Measurements from ENCODE around the gene CREG2. TPM values are rescaled to one million over a fixed set of nuclear protein-coding genes. Genes with fewer than 3 reads are reported as not detected.

The CREG2 gene
- total RNA-seq, 3 donors from 2014 or later = under 0.01 TPM; not detected in 2

GRCh38 chr2:101360232-101360631 lies 27.1 kb downstream of the CREG2 start:
- Histone ChIP-seq H3K36me3 (no peaks in the 10 kb centered on the region), H3K27me3 (no peaks in the 10 kb centered on the region), H3K4me1 (no peaks in the 10 kb centered on the region), H3K4me3 (no peak overlapping the region), H3K27ac (no peak overlapping the region), H3K9me3 (no peaks in the 10 kb centered on the region)
- no peak for DNase-seq (ENCODE audit: low spot score in 2 of 2)
- intact Hi-C loops (cut with DNase I; ENCODE audit: low total_unique reads) = no loop called here
- no peak for TF ChIP-seq POLR2A (IDR thresholded peaks at IDR 0.05)
- no peak for TF ChIP-seq POLR2AphosphoS5 (IDR thresholded peaks at IDR 0.05)
- TF ChIP-seq, protein P1, sequence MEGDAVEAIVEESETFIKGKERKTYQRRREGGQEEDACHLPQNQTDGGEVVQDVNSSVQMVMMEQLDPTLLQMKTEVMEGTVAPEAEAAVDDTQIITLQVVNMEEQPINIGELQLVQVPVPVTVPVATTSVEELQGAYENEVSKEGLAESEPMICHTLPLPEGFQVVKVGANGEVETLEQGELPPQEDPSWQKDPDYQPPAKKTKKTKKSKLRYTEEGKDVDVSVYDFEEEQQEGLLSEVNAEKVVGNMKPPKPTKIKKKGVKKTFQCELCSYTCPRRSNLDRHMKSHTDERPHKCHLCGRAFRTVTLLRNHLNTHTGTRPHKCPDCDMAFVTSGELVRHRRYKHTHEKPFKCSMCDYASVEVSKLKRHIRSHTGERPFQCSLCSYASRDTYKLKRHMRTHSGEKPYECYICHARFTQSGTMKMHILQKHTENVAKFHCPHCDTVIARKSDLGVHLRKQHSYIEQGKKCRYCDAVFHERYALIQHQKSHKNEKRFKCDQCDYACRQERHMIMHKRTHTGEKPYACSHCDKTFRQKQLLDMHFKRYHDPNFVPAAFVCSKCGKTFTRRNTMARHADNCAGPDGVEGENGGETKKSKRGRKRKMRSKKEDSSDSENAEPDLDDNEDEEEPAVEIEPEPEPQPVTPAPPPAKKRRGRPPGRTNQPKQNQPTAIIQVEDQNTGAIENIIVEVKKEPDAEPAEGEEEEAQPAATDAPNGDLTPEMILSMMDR (IDR thresholded peaks at IDR 0.05) = no peak

DNA sequence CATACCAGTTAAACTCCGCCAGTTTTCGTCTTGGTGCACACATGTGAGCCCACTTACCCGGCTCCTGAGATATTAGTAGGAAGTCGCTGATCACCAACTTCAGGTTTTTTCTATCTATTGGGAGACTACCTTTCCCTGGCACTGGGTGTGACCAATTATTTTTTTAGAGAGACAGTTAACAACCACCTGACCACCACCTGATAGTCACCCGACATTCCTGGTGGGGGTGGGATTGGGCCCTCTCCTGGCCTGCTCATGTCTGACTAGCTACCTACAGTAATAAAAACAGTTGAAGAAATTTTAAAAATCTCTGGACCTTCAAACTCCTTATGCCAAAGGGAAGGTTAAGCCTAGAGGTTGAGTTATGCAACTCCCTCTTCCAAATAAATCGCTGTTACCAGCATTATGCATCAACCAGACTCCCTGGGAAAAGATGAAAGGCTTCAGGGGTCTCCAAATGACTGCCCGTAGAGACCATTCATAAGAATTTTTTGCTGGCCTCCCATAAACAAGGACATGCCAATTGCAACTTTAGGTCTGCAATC lies 27.8 kb downstream of the CREG2 start:
- H3K27ac ChIP-seq = no peak overlapping the region
- intact Hi-C loops (cut with DNase I; ENCODE audit: low total_unique reads) = no loop called here
- H3K9me3 ChIP-seq = no peaks in the 10 kb centered on the region
- no peak for DNase-seq (ENCODE audit: low spot score in 2 of 2)
- H3K4me1 ChIP-seq = no peaks in the 10 kb centered on the region
- no peaks in the 10 kb centered on the region for H3K36me3 ChIP-seq
- no peaks in the 10 kb centered on the region for H3K27me3 ChIP-seq
- H3K4me3 ChIP-seq = no peak overlapping the region
- TF ChIP-seq, protein P1 (IDR thresholded peaks at IDR 0.05) = no peak
- no peak for TF ChIP-seq POLR2AphosphoS5 (IDR thresholded peaks at IDR 0.05)
- TF ChIP-seq POLR2A (IDR thresholded peaks at IDR 0.05) = no peak

GRCh38 chr2:101357376-101357775 lies 29.9 kb downstream of the CREG2 start:
- Histone ChIP-seq H3K4me1 (no peaks in the 10 kb centered on the region), H3K4me3 (no peak overlapping the region), H3K27me3 (no peaks in the 10 kb centered on the region), H3K9me3 (no peaks in the 10 kb centered on the region), H3K27ac (no peak overlapping the region), H3K36me3 (no peaks in the 10 kb centered on the region)
- TF ChIP-seq POLR2AphosphoS5 (IDR thresholded peaks at IDR 0.05) = no peak
- DNase-seq (ENCODE audit: low spot score in 2 of 2) = no peak
- intact Hi-C loops (cut with DNase I; ENCODE audit: low total_unique reads) = no loop called here

GRCh38 chr2:101356521-101356920 lies 30.8 kb downstream of the CREG2 start:
- no peaks in the 10 kb centered on the region for H3K27me3 ChIP-seq
- TF ChIP-seq POLR2AphosphoS5 (IDR thresholded peaks at IDR 0.05) (no peak), POLR2A (IDR thresholded peaks at IDR 0.05) (no peak)
- TF ChIP-seq, protein P1 (IDR thresholded peaks at IDR 0.05) = no peak

DNA sequence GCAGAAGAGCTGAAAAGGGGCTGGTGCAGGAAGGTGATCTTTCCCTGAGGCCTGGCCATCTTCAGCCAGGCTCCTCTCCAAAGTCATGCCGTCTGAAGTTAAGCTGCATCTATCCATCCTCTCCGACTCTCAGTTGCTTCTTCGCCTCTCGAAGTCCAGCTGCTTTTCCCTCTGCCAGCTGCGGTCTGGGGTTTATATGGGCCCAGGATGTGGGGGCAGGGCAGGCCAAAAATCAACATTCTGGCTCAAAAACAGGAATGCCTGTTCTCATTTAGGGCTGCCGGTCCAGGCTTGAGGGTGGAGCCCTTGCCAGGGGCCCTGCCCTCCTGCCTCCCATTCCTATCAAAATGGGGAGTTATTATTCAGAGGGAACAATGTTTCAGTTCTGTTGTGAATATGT lies 31.2 kb downstream of the CREG2 start:
- Histone ChIP-seq H3K36me3 (no peaks in the 10 kb centered on the region), H3K27me3 (no peaks in the 10 kb centered on the region), H3K27ac (no peak overlapping the region), H3K4me1 (no peaks in the 10 kb centered on the region), H3K9me3 (no peaks in the 10 kb centered on the region), H3K4me3 (no peak overlapping the region)
- TF ChIP-seq, protein P1 (IDR thresholded peaks at IDR 0.05) = no peak
- TF ChIP-seq POLR2A (IDR thresholded peaks at IDR 0.05) (no peak), POLR2AphosphoS5 (IDR thresholded peaks at IDR 0.05) (no peak)
- intact Hi-C loops (cut with DNase I; ENCODE audit: low total_unique reads) = no loop called here
- no peak for DNase-seq (ENCODE audit: low spot score in 2 of 2)

More at GRCh38 chr2:101356521-101356920, 30.8 kb downstream of the CREG2 start:
- no peak overlapping the region for H3K27ac ChIP-seq
- DNase-seq (ENCODE audit: low spot score in 2 of 2) = no peak
- H3K36me3 ChIP-seq = no peaks in the 10 kb centered on the region
- no peaks in the 10 kb centered on the region for H3K4me1 ChIP-seq
- intact Hi-C loops (cut with DNase I; ENCODE audit: low total_unique reads) = no loop called here
- no peaks in the 10 kb centered on the region for H3K9me3 ChIP-seq
- H3K4me3 ChIP-seq = no peak overlapping the region
